HG02623 (cell line): ENCODE results near the gene TOMT.
"Not testable (repeated sequence)": the region's sequence is repeated elsewhere in the genome, so short reads cannot be mapped to it uniquely, and the experiment has no call there.

ENCODE experiments used
- ATAC-seq: cut with Tn5 transposase; IDR thresholded peaks from one replicate; pipeline ENCODE4 v1.9.1; 2021; ENCODE audit warnings: moderate library complexity; ENCODE audit not compliant: unreplicated experiment

Gene TOMT

GRCh38 chr11:72123117-72123653 lies 17.5 kb downstream of the TOMT start:
- ATAC-seq = no peak

DNA sequence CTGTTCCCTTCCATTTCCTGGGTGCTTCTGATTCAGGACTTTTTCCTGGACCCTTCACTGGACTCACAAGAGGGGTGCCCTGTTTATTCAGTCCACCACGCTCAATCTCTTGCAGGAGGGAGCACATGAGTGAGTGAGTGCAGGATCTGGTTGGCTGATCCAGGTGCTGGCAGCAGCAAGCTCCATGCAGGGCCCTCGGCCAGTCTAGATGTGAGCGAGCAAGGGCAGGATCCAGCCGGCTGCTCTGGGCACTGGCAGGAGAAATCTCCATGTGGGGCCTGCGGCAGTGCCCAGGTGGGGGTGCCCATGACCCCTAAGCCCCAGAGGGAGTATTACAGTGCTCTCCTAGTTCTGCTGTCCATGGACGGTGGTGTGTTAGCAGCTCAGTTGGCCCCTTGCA lies 18.3 kb downstream of the TOMT start:
- no peak for ATAC-seq

GRCh38 chr11:72125956-72126355 lies 20.2 kb downstream of the TOMT start:
- ATAC-seq = no peak

DNA sequence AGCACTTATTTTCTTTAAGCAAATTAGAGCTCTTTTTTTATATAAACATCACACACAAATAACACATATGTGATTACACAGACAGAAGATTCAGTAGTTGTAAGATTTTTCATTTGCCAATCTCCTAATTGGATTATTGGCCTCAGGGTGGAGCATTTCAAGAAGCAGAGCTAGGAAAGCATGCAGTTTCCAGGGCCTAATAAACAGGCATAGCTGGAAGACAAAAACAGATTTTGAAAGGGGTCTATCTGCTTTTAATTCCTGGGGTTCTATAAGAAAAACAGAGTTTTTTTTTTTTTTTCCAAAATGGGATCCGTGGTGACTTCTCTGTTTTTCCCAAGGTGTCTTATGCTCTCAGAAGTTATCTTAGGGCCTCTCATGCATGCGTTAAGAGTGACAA lies 22.2 kb downstream of the TOMT start:
- ATAC-seq = no peak

DNA sequence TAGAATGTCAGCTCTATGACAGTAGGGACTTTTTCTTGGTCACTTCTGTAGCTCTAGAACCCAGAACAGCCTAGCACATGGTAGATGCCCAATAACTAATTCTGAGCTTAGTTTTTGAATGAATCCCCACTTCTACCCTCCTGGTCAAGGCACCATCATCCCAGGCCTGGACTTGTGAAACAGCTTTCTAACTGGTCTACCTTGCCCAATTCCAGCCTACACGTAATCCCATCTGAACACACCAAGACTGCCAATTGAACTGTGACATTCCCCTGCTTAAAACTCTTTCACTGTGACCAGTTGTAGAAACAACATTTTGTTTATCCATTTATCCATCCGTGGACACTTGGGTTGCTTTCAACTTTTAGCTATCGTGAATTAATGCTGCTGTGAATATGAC lies 23.7 kb downstream of the TOMT start:
- no peak for ATAC-seq

DNA sequence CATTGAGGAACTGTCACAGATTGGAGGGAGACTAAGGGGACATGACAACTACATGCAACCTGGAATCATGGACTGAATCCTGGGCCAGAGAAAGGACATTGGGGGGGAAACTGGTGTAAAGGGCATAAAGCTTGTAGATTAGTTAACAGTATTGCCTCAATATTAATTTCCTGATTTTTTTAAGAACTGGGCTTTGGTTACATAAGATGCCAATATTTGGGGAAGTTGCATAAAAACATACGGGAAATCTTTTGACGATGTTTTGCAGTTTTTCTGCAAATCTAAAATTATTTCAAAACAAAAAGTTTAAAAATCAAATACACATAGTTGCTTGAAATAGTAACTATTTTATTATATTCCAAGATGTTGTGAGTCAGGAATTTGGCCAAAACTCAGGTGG lies 26.9 kb downstream of the TOMT start:
- no peak for ATAC-seq

- not testable (repeated sequence) for ATAC-seq
These were observed 29.7 kb downstream of the TOMT start, which contains the start of gene FOLR3 for GRCh38 chr11:72135473-72135872. Gene FOLR3 (plus strand): TSS chr11:72135725. CDS start chr11:72135953, 228 bp downstream.

DNA sequence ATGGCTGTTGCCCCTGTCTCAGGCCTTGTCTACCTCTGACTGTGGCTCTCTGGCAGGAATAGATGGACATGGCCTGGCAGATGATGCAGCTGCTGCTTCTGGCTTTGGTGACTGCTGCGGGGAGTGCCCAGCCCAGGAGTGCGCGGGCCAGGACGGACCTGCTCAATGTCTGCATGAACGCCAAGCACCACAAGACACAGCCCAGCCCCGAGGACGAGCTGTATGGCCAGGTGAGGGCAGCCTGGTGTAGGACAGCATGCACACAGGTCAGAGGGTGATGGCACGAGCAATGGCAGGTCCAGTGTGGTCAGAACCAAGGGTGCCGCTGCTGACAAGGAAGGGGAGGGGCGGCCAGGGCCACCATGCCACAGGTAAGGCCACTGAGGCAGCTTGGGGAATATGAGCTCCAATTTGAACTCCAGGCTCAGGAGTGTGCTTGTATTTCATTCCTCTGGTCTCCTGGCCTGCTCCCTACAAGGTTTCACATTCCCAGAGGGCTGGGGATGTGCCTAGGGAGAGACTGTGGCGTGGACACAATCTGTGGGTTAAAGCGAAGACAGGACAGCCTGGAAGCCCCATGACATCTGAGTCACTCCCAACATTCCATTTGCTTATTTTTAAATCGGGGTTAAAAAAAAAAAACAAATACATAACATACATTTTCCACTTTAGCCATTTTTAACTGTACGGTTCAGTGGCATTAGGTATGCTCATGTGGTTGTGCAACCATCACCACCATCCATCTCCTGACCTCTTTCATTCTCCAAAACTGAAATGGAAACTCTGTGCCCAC lies 30.4 kb downstream of the TOMT start:
- ATAC-seq = no peak

- no peak for ATAC-seq
These were observed 31.0 kb downstream of the TOMT start for GRCh38 chr11:72136684-72137262.

DNA sequence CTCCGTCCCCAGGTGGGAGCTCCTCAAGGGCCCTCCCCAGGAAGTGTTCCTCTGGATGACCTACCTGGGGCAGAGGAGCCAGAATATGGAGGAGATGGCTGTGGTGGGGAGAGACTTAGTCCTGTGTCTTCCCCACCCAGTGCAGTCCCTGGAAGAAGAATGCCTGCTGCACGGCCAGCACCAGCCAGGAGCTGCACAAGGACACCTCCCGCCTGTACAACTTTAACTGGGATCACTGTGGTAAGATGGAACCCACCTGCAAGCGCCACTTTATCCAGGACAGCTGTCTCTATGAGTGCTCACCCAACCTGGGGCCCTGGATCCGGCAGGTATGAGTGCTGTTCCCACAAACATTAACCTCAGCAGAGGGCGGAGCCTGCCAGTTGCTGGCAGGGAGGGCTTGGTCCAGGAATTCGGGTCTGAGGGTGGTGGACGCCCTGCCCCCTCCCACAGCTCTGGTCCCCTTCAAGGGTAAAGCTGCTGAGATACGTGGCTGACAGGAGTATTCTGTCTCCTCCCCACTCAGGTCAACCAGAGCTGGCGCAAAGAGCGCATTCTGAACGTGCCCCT lies 33.2 kb downstream of the TOMT start:
- no peak for ATAC-seq

DNA sequence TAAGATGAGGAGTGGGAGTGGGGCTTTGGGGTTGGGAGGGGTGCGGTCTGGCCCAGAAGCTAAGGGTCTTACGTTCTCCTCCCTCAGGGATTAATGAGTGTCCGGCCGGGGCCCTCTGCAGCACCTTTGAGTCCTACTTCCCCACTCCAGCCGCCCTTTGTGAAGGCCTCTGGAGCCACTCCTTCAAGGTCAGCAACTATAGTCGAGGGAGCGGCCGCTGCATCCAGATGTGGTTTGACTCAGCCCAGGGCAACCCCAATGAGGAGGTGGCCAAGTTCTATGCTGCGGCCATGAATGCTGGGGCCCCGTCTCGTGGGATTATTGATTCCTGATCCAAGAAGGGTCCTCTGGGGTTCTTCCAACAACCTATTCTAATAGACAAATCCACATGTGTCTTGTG lies 33.8 kb downstream of the TOMT start:
- ATAC-seq = no peak

DNA sequence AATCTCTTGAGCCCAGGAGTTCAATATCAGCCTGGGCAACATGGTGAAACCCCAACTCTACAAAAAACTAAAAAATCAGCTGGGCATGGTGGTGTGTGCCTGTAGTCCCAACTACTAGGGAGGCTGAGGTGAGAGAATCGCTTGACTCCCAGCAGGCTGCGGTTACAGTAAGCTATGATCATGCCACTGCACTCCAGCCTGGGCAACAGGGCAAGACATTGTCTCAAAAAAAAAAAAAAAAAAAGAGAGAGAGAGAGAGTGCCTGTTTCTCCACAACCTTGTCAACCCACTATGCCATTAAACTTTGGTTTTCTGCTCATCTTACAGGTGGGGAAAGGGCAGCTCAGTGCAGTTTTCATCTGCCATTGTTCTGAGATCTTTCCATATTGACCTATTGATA lies 34.9 kb downstream of the TOMT start:
- ATAC-seq = no peak

DNA sequence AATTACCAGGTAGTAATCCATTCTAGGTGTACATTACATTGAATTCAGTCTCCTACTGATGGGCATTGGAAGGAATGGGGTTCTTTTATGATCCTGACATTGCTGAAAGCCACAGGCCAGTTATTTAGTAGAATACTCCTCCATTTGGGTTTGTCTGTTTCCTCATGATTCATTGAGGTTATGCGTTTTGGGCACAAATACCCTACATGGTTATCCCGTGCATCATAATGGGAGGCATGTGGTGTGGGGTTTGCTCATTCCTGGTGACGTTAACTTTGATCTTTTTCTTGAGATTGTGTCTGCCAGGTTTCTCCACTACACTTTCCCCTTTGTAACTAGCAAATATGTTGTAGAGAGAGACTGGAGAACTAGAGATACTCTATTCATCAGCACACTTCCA lies 35.3 kb downstream of the TOMT start:
- no peak for ATAC-seq

GRCh38 chr11:72142086-72142485 lies 36.4 kb downstream of the TOMT start:
- not testable (repeated sequence) for ATAC-seq

- not testable (repeated sequence) for ATAC-seq
These were observed 36.8 kb downstream of the TOMT start for GRCh38 chr11:72142543-72142942.

GRCh38 chr11:72144807-72145565 lies 39.3 kb downstream of the TOMT start:
- no peak for ATAC-seq

GRCh38 chr11:72146625-72147024 lies 40.9 kb downstream of the TOMT start:
- no peak for ATAC-seq

GRCh38 chr11:72150882-72151281 lies 45.2 kb downstream of the TOMT start:
- ATAC-seq = no peak

GRCh38 chr11:72153874-72154273 lies 48.1 kb downstream of the TOMT start:
- not testable (repeated sequence) for ATAC-seq

DNA sequence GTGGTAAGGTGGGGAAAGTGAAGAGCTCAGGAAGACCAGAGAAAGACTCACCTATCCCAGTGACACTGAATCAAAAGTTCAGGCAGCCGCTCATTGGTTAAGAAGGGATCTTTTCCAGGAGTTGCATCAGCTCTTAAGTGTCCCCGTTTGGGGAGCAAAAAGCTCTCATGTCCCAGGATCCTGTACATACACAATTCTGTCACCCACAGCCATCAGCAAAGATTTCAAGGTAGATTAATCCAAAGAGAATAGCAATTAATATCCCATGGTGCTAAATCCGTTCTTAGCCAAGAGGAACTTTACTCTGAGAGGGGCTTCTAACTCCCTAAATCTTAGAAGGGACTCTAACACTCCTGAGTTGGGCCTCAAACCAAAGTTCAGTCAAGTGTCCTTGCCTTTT lies 49.1 kb downstream of the TOMT start:
- no peak for ATAC-seq

GRCh38 chr11:72155751-72156150 lies 50.0 kb downstream of the TOMT start:
- no peak for ATAC-seq
